GM12878 (cell line): ENCODE results near the gene A3GALT2. TPM values are rescaled to one million over a fixed set of nuclear protein-coding genes. Genes with fewer than 3 reads are reported as not detected.

Experiments
- ATAC-seq: fragments of 200-7000 bp; cut with Tn5 transposase; 3 replicates; pipeline ENCODE4 v1.9.1; 2020; ENCODE audit warnings: mild to moderate bottlenecking, moderate library complexity
- BruUV-seq: library from RNA; stranded (reverse); fragments of 400-500 nt; replicated peaks from 2 replicates; lab custom pipeline; 2021; lab: Mats Ljungman, UMichigan
- CTCF ChIA-PET: fragments of 300-600 bp; sonication (Branson Sonifier 250); formaldehyde crosslinking; extraction: SDS; loops from one replicate; lab custom pipeline; 2021; ENCODE audit warnings: inconsistent platforms; lab: Yijun Ruan, JAX
- POLR2A ChIA-PET: fragments of 350-600 bp; formaldehyde crosslinking; extraction: SDS; loops from one replicate; lab custom pipeline; 2021; ENCODE audit warnings: inconsistent platforms; lab: Charles Lee
- RAD21 ChIA-PET: fragments of 300-600 bp; sonication (Branson Sonifier 250); formaldehyde crosslinking; loops from one replicate; lab custom pipeline; 2023; ENCODE audit warnings: antibody characterized with exemption; ENCODE audit not compliant: unreplicated experiment; lab: Charles Lee
- SMC1A ChIA-PET: fragments of 300-600 bp; sonication (Branson Sonifier 250); formaldehyde crosslinking; loops from one replicate; lab custom pipeline; 2023; ENCODE audit not compliant: unreplicated experiment, uncharacterized antibody; lab: Charles Lee
- DNase-seq: peaks from one replicate; pipeline ENCODE4 v3.0.0-alpha.2; 2011; ENCODE audit warnings: low read depth, low spot score
- FAIRE-seq: peaks from 3 replicates; lab custom pipeline; 2011; peaks lifted over from hg19 to GRCh38; lab: Jason Lieb, UNC
- H2AFZ ChIP-seq: 2 replicates; pipeline ENCODE4 v1.6.0; 2011; ENCODE audit warnings: low read depth, low read length, control low read depth; ENCODE audit not compliant: control insufficient read depth
- H3K27ac ChIP-seq: 2 replicates; pipeline ENCODE4 v1.5.1; 2011; ENCODE audit warnings: control low read depth; ENCODE audit not compliant: control insufficient read depth, insufficient read depth
- H3K27me3 ChIP-seq, 2 experiments: replicated peaks in 1 of 2; 2 replicates each; pipeline versions ENCODE4 v1.6.0 to v1.6.1; 2011; ENCODE audit warnings: low read length in 1 of 2; ENCODE audit not compliant: control insufficient read depth in 2 of 2, insufficient read depth in 2 of 2
- H3K36me3 ChIP-seq, 2 experiments: 2 replicates each; pipeline ENCODE4 v1.5.1; 2011; ENCODE audit warnings: low read length in 1 of 2; ENCODE audit not compliant: control insufficient read depth in 2 of 2, insufficient read depth in 2 of 2
- H3K4me1 ChIP-seq: 2 replicates; pipeline ENCODE4 v1.6.1; 2011; ENCODE audit warnings: mild to moderate bottlenecking, low read length, moderate library complexity, mixed read lengths; ENCODE audit not compliant: control insufficient read depth, insufficient read depth
- H3K4me2 ChIP-seq: 2 replicates; pipeline ENCODE4 v1.6.0; 2011; ENCODE audit warnings: control low read depth; ENCODE audit not compliant: control insufficient read depth, insufficient read depth
- H3K4me3 ChIP-seq: fragments of 200-600 bp; sonication (generic); 2 replicates; pipeline ENCODE4 v1.5.1; 2016
- H3K79me2 ChIP-seq: 2 replicates; pipeline ENCODE4 v1.6.0; 2011; ENCODE audit warnings: low read length; ENCODE audit not compliant: control insufficient read depth, insufficient read depth
- H3K9ac ChIP-seq: 2 replicates; pipeline ENCODE4 v1.8.0; 2011; ENCODE audit warnings: low read length, control low read depth, mixed read lengths; ENCODE audit not compliant: control insufficient read depth, insufficient read depth
- H3K9me3 ChIP-seq: replicated peaks from 3 replicates; pipeline ENCODE4 v1.5.1; 2011; ENCODE audit warnings: mild to moderate bottlenecking, low read length; ENCODE audit not compliant: control insufficient read depth, insufficient read depth
- H4K20me1 ChIP-seq: 2 replicates; pipeline ENCODE4 v1.6.0; 2011; ENCODE audit not compliant: control insufficient read depth, insufficient read depth
- CBX5 ChIP-seq: sonication (generic); IDR thresholded peaks from 2 replicates; pipeline ENCODE4 v1.6.1; 2016; ENCODE audit warnings: low read depth, moderate library complexity, mild to moderate bottlenecking, inconsistent platforms
- FOXK2 ChIP-seq: fragments of 450-650 bp; IDR thresholded peaks from 2 replicates; pipeline ENCODE4 v1.6.1; 2017; ENCODE audit warnings: mild to moderate bottlenecking, moderate library complexity
- HDGF ChIP-seq: fragments of 450-650 bp; IDR thresholded peaks from 2 replicates; pipeline ENCODE4 v1.6.1; 2016; ENCODE audit warnings: antibody characterized with exemption
- MAX ChIP-seq: IDR thresholded peaks from 2 replicates; pipeline ENCODE4 v1.6.1; 2012; ENCODE audit warnings: low read depth, low read length, improper control_type of control experiment
- TAF1 ChIP-seq: IDR thresholded peaks from 2 replicates; pipeline ENCODE4 v1.6.1; 2011; ENCODE audit warnings: mild to moderate bottlenecking, low read depth, low read length, borderline replicate concordance
- ZBTB40 ChIP-seq: fragments of 450-650 bp; IDR thresholded peaks from 2 replicates; pipeline ENCODE4 v1.6.1; 2016; ENCODE audit warnings: mild to moderate bottlenecking, moderate library complexity, borderline replicate concordance
- WGBS: methylation state at CpG from one replicate; pipeline ENCODE4 v1.1.6; 2016; ENCODE audit warnings: low lambda C conversion rate; ENCODE audit not compliant: insufficient replicate concordance, insufficient coverage; ENCODE audit errors: missing lambda C conversion rate; 5-methylcytosine and 5-hydroxymethylcytosine counted together
- in situ Hi-C: fragments of 300-500 bp; cut with MboI; formaldehyde crosslinking; loops from 9 replicates; pipeline ENCODE4 v1.14.3; 2018; ENCODE audit warnings: mixed read lengths
- intact Hi-C: fragments of 100-400 bp; cut with micrococcal nuclease; formaldehyde crosslinking; loops from one replicate; pipeline ENCODE4 v1.14.2; 2022; ENCODE audit not compliant: unreplicated experiment
- polyA plus RNA-seq, 11 experiments: library from polyadenylated mRNA; depleted of rRNA in 4 of 11; unstranded in 6 of 11; stranded (reverse) in 5 of 11; fragments of >200 nt; fragmentation: Nextera tagmentation in 4 of 11; fragmentation: Illumina TruSeq in 1 of 11; extraction: Ambion mirVana in 4 of 11; extraction: Trizol in 1 of 11; gene quantifications; 1 replicate in 1 of 11; 2 replicates in 10 of 11; pipeline versions ENCODE4 v1.2.1 to v1.2.3, GENCODE V29; 2011 to 2016; ENCODE audit warnings: inconsistent platforms in 2 of 11, missing spikeins in 2 of 11, low read depth in 1 of 11
- total RNA-seq, 4 experiments: library from RNA; depleted of rRNA in 3 of 4; stranded (reverse); fragments of >200 nt in 3 of 4; fragmentation: Illumina TruSeq in 1 of 4; extraction: Trizol in 1 of 4; gene quantifications; 2 replicates each; pipeline versions ENCODE4 v1.2.1 to v1.2.3, GENCODE V29; 2013 to 2021

Gene A3GALT2
- total and polyA plus RNA-seq, 10 of the 15 experiments (the other 5 are each of a cell fraction or from before 2014, with no cell fraction given): not detected

- H3K36me3 ChIP-seq: no peaks in the 10 kb centered on the region; a peak in 1 of 4 replicates
- no peak overlapping the region for H3K4me2 ChIP-seq
- H3K9ac ChIP-seq: no peak overlapping the region
- no peak overlapping the region for H3K4me3 ChIP-seq
- RAD21 ChIA-PET: no interaction called here
- SMC1A ChIA-PET: interaction anchor here (0.9 kb wide), 1 partner anchor 26 kb away, joined by 3 read pairs; no protein-coding TSS in a partner anchor
- H3K27ac ChIP-seq: no peak overlapping the region
- no peak overlapping the region for H2AFZ ChIP-seq
- TF ChIP-seq HDGF (no peak), ZBTB40 (no peak), FOXK2 (no peak), MAX (no peak), CBX5 (no peak), TAF1 (no peak)
- FAIRE-seq: no peak
- no peaks in the 10 kb centered on the region for H3K79me2 ChIP-seq
- BruUV-seq: no TSS peak
- peaks cover 5% of the 10 kb centered on the region for H3K4me1 ChIP-seq
- no peak for DNase-seq
- in situ Hi-C loops: no loop called here
- POLR2A ChIA-PET: no interaction called here
- H4K20me1 ChIP-seq: no peaks in the 10 kb centered on the region; the same call in 1 of the 2 replicates
- CTCF ChIA-PET: no interaction called here
- no peaks in the 10 kb centered on the region for H3K27me3 ChIP-seq
- ATAC-seq: no peak
- WGBS: 17% methylated on average over 5 of the region's 5 CpGs
- H3K9me3 ChIP-seq: no peaks in the 10 kb centered on the region
- intact Hi-C loops: no loop called here
Observed at GRCh38 chr1:33269621-33270020, 51.3 kb downstream of the A3GALT2 start.
